WERI-Rb-1 (cell line): ENCODE results near the gene DHRS12.
A peak's percentile ranks its signal among the peaks of the same experiment; 100 is the strongest.

Experiments
- DNase-seq: peaks from one replicate; pipeline ENCODE4 v3.0.0-alpha.2; 2020
- H3K27ac ChIP-seq: fragments of 250-450 bp; sonication (Bioruptor Pico); 2 replicates; pipeline ENCODE4 v1.5.1; 2020; ENCODE audit warnings: mild to moderate bottlenecking, moderate library complexity
- H3K27me3 ChIP-seq: fragments of 250-450 bp; sonication (Bioruptor Pico); 2 replicates; pipeline ENCODE4 v1.5.1; 2021; ENCODE audit warnings: mild to moderate bottlenecking, low read depth, moderate library complexity; ENCODE audit not compliant: insufficient read depth, severe bottlenecking
- H3K36me3 ChIP-seq: fragments of 250-450 bp; sonication (Bioruptor Pico); 2 replicates; pipeline ENCODE4 v1.5.1; 2020; ENCODE audit warnings: mild to moderate bottlenecking, moderate library complexity
- H3K4me3 ChIP-seq: 2 replicates; pipeline ENCODE4 v1.5.1; 2011; ENCODE audit warnings: low read depth, mild to moderate bottlenecking, control low read depth, low read length
- H3K9me3 ChIP-seq: fragments of 250-450 bp; sonication (Bioruptor Pico); 2 replicates; pipeline ENCODE4 v1.5.1; 2021; ENCODE audit warnings: mild to moderate bottlenecking, moderate library complexity; ENCODE audit not compliant: severe bottlenecking
- TF ChIP-seq, protein P1 (sequence below): IDR thresholded peaks from 2 replicates; pipeline ENCODE4 v1.5.1; 2011; ENCODE audit warnings: low read depth, mild to moderate bottlenecking, control low read depth, inconsistent platforms, low read length

The DHRS12 gene

GRCh38 chr13:51804295-51805172 lies 571 bp upstream of the DHRS12 start:
- no peak for DNase-seq
- TF ChIP-seq, protein P1, sequence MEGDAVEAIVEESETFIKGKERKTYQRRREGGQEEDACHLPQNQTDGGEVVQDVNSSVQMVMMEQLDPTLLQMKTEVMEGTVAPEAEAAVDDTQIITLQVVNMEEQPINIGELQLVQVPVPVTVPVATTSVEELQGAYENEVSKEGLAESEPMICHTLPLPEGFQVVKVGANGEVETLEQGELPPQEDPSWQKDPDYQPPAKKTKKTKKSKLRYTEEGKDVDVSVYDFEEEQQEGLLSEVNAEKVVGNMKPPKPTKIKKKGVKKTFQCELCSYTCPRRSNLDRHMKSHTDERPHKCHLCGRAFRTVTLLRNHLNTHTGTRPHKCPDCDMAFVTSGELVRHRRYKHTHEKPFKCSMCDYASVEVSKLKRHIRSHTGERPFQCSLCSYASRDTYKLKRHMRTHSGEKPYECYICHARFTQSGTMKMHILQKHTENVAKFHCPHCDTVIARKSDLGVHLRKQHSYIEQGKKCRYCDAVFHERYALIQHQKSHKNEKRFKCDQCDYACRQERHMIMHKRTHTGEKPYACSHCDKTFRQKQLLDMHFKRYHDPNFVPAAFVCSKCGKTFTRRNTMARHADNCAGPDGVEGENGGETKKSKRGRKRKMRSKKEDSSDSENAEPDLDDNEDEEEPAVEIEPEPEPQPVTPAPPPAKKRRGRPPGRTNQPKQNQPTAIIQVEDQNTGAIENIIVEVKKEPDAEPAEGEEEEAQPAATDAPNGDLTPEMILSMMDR = no peak
- Histone ChIP-seq H3K9me3 (no peaks in the 10 kb centered on the region), H3K4me3 (peak overlapping the region; percentile 59), H3K27ac (peak overlapping the region; percentile 88), H3K27me3 (no peaks in the 10 kb centered on the region), H3K36me3 (no peaks in the 10 kb centered on the region)

- Histone ChIP-seq H3K9me3 (no peaks in the 10 kb centered on the region), H3K27ac (peak overlapping the region; percentile 88), H3K36me3 (no peaks in the 10 kb centered on the region), H3K4me3 (peak overlapping the region; percentile 59), H3K27me3 (no peaks in the 10 kb centered on the region)
- TF ChIP-seq, protein P1 = no peak
- DNase-seq = no peak
Observed at GRCh38 chr13:51802631-51803418, 1.1 kb downstream of the DHRS12 start.

DNA sequence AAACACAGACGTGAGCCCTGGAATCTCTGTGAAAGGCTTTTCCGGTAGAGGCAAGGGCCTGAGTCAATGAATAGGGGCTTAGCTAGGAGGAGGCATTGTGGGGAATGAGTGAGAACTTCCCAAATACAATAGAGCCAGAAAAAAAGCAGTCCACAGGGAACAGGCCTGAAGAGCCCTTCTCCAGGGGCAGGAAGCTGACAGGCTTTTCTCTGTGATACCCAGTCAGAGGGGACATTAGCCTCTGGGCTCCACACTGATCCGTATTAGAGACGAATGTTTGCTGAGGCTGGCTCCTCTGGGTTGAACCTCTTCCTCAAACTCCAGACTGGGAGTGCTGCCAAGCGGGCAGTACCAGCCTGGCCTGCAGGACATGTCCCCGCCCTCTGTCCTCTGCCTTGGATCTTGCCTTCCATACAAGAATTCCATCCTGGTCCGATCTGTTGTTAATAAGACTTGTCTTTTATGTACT lies 2.3 kb downstream of the DHRS12 start:
- Histone ChIP-seq H3K27me3 (no peaks in the 10 kb centered on the region), H3K4me3 (no peak overlapping the region), H3K9me3 (no peaks in the 10 kb centered on the region), H3K36me3 (no peaks in the 10 kb centered on the region), H3K27ac (no peak overlapping the region)
- TF ChIP-seq, protein P1 = no peak
- no peak for DNase-seq

DNA sequence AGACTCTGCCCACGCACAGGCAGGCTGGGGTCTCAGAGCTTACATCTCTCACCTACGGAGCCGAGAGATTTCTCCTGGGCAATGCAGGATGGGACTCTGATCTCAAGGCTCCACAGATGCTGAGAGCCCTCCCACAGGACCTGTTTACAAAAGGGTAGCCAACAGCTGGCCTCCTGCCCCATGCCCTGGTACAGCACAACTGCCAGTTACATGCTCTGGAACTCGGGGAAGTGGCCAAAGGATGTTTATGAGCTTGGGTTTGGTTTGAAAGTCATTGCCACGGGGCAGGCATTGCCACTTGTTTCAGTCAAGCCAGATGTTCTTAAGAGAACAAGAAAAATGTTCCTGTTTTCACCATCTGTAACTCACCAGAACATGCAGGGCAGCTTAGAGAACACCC lies 3.5 kb downstream of the DHRS12 start:
- Histone ChIP-seq H3K27me3 (no peaks in the 10 kb centered on the region), H3K36me3 (no peaks in the 10 kb centered on the region), H3K27ac (no peak overlapping the region), H3K9me3 (no peaks in the 10 kb centered on the region), H3K4me3 (no peak overlapping the region)
- no peak for DNase-seq
- TF ChIP-seq, protein P1 = no peak

DNA sequence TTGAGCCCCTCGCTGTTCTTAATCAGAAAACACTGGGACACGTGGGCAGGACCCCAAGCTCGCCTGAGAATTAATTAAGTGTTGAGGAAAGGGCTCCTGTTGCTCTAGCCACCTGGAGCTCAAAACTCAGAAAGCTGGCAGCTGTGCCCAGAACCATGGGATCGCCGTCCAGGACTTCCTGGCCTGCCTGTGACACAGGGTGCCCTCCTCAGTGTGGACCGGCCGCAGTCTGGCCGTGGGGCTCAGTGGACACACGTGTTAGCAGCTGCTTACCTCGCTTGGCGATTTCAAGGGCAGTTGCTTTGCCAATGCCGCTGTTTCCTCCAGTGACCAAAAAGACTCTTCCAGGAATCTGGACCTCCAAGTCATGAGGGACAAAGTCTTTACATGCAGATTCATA lies 4.7 kb downstream of the DHRS12 start:
- Histone ChIP-seq H3K27ac (no peak overlapping the region), H3K36me3 (no peaks in the 10 kb centered on the region), H3K9me3 (no peaks in the 10 kb centered on the region), H3K27me3 (no peaks in the 10 kb centered on the region), H3K4me3 (no peak overlapping the region)
- DNase-seq = no peak
- TF ChIP-seq, protein P1 = no peak
